ENCODE data around the gene PCBP2. TPM values are rescaled to one million over a fixed set of nuclear protein-coding genes. Genes with fewer than 3 reads are reported as not detected.
"Not testable (repeated sequence)": the region's sequence is repeated elsewhere in the genome, so short reads cannot be mapped to it uniquely, and the experiment has no call there.

Gene PCBP2
- 100 to 1,000 TPM; 346 to 723 (median 513) TPM for total RNA-seq

DNA sequence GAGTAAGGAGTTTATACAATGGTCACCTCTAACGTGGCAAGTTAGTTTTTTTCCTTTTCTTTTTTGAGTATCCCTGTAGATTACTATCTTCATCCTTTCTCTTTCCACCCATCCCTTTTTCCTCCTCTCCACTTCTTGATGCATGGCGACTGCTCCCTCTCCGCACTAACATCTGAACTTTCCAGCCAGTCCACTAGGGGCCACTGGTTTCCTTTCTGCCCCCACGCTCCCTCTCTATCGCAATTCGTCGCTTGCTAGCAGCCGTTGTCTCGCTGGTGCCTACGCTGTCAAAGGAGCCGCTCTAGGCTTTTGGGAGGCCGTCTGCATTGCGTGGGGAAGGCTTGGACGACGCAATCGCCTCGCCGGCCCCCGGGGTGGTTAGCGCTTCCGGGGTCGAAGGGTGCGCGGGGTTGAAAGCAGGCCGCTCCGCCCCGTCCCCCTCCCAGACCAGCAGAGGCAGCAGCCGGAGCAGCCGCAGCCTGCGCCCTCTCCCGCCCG, at the start of gene PCBP2:
Gene PCBP2, plus strand, starts transcription at position 442 of the 498 bp plus-strand sequence. CDS start 2,699 bp downstream, outside the sequence.
- DNase-seq (peak; percentile 98 to 99), ATAC-seq (ENCODE audit: low FRiP score in 2 of 2) (peak; percentile 98 to 99)
- Histone ChIP-seq H3K4me3 (peak within 1 kb of the TSS; percentile 63 to 89 (median 77)), H3K27ac (peak within 1 kb of the TSS; percentile 97 to 99 (median 98)), H3K4me1 (peaks cover 20 to 29% (median 25%) of the 10 kb centered on the region in 4 donors), H3K9me3 (no peaks in the 10 kb centered on the region), H3K36me3 (peaks cover 20 to 50% (median 36%) of the 10 kb centered on the region in 4 donors), H3K27me3 (no peaks in the 10 kb centered on the region)
- 0% methylated on average over 9 to 13 of the region's 32 CpGs for WGBS, 2 donors
- TF ChIP-seq EP300 (IDR thresholded peaks at IDR 0.05) (peak in 1 of 4 donors; percentile 5), POLR2A (IDR thresholded peaks at IDR 0.05) (peak in 2 of 4 donors; percentile 45 to 84), POLR2AphosphoS5 (IDR thresholded peaks at IDR 0.05) (peak; percentile 93 to 95)
- TF ChIP-seq, protein P1, sequence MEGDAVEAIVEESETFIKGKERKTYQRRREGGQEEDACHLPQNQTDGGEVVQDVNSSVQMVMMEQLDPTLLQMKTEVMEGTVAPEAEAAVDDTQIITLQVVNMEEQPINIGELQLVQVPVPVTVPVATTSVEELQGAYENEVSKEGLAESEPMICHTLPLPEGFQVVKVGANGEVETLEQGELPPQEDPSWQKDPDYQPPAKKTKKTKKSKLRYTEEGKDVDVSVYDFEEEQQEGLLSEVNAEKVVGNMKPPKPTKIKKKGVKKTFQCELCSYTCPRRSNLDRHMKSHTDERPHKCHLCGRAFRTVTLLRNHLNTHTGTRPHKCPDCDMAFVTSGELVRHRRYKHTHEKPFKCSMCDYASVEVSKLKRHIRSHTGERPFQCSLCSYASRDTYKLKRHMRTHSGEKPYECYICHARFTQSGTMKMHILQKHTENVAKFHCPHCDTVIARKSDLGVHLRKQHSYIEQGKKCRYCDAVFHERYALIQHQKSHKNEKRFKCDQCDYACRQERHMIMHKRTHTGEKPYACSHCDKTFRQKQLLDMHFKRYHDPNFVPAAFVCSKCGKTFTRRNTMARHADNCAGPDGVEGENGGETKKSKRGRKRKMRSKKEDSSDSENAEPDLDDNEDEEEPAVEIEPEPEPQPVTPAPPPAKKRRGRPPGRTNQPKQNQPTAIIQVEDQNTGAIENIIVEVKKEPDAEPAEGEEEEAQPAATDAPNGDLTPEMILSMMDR (IDR thresholded peaks at IDR 0.05) = peak; percentile 70 to 96 (median 94)

DNA sequence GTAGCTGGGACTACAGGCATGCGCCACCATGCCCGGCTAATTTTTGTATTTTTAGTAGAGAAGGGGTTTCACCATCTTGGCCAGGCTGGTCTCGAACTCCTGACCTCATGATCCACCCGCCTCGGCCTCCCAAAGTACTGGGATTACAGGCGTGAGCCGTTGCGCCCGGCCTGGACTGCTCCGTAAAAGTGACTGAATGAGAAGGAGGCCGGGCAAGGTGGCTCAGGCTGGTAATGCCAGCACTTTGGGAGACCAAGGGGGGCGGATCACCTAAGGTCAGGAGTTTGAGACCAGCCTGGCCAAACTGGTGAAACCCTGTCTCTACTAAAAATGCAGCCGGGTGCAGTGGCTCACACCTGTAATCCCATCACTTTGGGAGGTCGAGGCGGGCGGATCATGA, 49.6 kb upstream of the PCBP2 start:
- not testable (repeated sequence) for H3K27ac ChIP-seq; H3K4me1 ChIP-seq; H3K9me3 ChIP-seq; DNase-seq; H3K27me3 ChIP-seq; H3K4me3 ChIP-seq; ATAC-seq (ENCODE audit: low FRiP score in 2 of 2)
- peaks cover 7 to 50% (median 20%) of the 10 kb centered on the region in 4 donors for H3K36me3 ChIP-seq
- WGBS, 2 donors = 95% methylated on average over 13 to 16 of the region's 16 CpGs

- TF ChIP-seq POLR2AphosphoS5 (IDR thresholded peaks at IDR 0.05) (no peak), POLR2A (IDR thresholded peaks at IDR 0.05) (no peak), EP300 (IDR thresholded peaks at IDR 0.05) (no peak)
- TF ChIP-seq, protein P1 (IDR thresholded peaks at IDR 0.05) = no peak
- H3K27ac ChIP-seq = no peak overlapping the region
- 75 to 79% methylated on average over 7 of the region's 7 CpGs for WGBS, 2 donors
- peaks cover 10 to 55% (median 25%) of the 10 kb centered on the region in 4 donors for H3K36me3 ChIP-seq
- ATAC-seq (ENCODE audit: low FRiP score in 2 of 2) = no peak
- DNase-seq = no peak
- no peaks in the 10 kb centered on the region for H3K27me3 ChIP-seq
- no peak overlapping the region for H3K4me3 ChIP-seq
- peaks cover 0 to 4% (median 0%) of the 10 kb centered on the region in 4 donors for H3K4me1 ChIP-seq
- H3K9me3 ChIP-seq = no peaks in the 10 kb centered on the region
These were observed 49.0 kb upstream of the PCBP2 start for GRCh38 chr12:53402871-53403270.

- WGBS, 2 donors = 96 to 100% methylated on average over 3 to 5 of the region's 5 CpGs
- no peak for DNase-seq
These were observed 41.0 kb upstream of the PCBP2 start for GRCh38 chr12:53410951-53411350.

GRCh38 chr12:53413485-53414204, 38.3 kb upstream of the PCBP2 start:
- Histone ChIP-seq H3K4me3 (no peak overlapping the region), H3K36me3 (peaks cover 27 to 41% (median 39%) of the 10 kb centered on the region in 4 donors), H3K9me3 (no peaks in the 10 kb centered on the region), H3K27ac (peak overlapping the region in 2 of 4 donors; percentile 4 to 7), H3K27me3 (no peaks in the 10 kb centered on the region), H3K4me1 (peaks cover 0 to 17% (median 10%) of the 10 kb centered on the region in 4 donors)
- TF ChIP-seq EP300 (IDR thresholded peaks at IDR 0.05) = no peak
- TF ChIP-seq POLR2AphosphoS5 (IDR thresholded peaks at IDR 0.05) = no peak
- TF ChIP-seq, protein P1 (IDR thresholded peaks at IDR 0.05) = no peak
- TF ChIP-seq POLR2A (IDR thresholded peaks at IDR 0.05) = no peak
- DNase-seq (no peak), ATAC-seq (ENCODE audit: low FRiP score in 2 of 2) (no peak)
- 74 to 77% methylated on average over 3 of the region's 3 CpGs for WGBS, 2 donors

More at GRCh38 chr12:53410951-53411350, 41.0 kb upstream of the PCBP2 start:
- Histone ChIP-seq H3K4me3 (no peak overlapping the region), H3K27ac (no peak overlapping the region), H3K4me1 (peaks cover 0 to 17% (median 7%) of the 10 kb centered on the region in 4 donors), H3K27me3 (no peaks in the 10 kb centered on the region), H3K36me3 (peaks cover 37 to 67% (median 64%) of the 10 kb centered on the region in 4 donors), H3K9me3 (no peaks in the 10 kb centered on the region)
- no peak for ATAC-seq (ENCODE audit: low FRiP score in 2 of 2)
- TF ChIP-seq, protein P1 (IDR thresholded peaks at IDR 0.05) = no peak
- no peak for TF ChIP-seq EP300 (IDR thresholded peaks at IDR 0.05)
- no peak for TF ChIP-seq POLR2AphosphoS5 (IDR thresholded peaks at IDR 0.05)
- TF ChIP-seq POLR2A (IDR thresholded peaks at IDR 0.05) = no peak
